Measurements from ENCODE around the gene CABP4.

CABP4 gene

GRCh38 chr11:67432655-67433349 lies 22.4 kb upstream of the CABP4 start:
- no peak for DNase-seq (ENCODE audit: low read depth)
- no peak overlapping the region for H3K4me3 ChIP-seq (ENCODE audit: low read length)

DNA sequence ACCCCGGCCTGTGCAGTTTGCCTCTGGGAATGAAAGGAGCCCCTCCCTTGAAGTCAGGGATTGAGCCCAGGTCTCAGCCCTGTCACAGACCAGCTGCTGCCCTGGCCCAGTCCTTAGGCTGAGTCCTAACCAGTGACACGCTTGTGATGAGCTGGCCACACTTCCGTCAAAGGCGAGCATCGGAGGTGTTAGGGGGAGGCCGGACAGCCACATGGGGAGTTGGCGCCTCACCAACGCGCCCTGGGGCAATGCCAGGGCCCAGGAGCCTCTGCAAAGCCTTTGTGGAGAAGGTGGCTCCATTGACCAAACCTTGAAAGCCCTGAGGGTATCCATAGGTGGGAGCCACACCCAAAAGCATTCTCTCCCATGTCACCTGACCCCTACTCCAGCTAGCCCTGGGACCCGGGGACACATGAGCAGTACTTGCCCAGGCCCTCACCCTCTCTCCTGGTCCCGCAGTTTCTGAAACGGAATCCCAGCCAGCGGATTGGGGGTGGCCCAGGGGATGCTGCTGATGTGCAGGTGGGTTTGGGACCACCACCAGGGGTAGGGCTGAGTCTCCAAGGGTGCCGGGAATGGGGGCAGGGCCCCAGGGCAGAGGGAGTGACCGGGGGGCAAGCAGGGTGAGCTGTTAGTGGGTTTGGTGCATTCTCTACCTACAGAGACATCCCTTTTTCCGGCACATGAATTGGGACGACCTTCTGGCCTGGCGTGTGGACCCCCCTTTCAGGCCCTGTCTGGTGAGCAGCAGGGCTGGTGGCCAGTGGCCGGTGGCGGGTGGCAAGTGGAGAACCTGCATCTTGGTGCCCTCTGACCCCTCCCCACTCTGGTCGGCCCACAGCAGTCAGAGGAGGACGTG lies 21.4 kb upstream of the CABP4 start:
- H3K4me3 ChIP-seq (ENCODE audit: low read length), result no peak overlapping the region

More at GRCh38 chr11:67432655-67433349, 22.4 kb upstream of the CABP4 start:
- TF ChIP-seq CTCF (IDR thresholded peaks at IDR 0.05; ENCODE audit: insufficient read depth, low read depth, low read length, missing control alignments), result no peak

DNA sequence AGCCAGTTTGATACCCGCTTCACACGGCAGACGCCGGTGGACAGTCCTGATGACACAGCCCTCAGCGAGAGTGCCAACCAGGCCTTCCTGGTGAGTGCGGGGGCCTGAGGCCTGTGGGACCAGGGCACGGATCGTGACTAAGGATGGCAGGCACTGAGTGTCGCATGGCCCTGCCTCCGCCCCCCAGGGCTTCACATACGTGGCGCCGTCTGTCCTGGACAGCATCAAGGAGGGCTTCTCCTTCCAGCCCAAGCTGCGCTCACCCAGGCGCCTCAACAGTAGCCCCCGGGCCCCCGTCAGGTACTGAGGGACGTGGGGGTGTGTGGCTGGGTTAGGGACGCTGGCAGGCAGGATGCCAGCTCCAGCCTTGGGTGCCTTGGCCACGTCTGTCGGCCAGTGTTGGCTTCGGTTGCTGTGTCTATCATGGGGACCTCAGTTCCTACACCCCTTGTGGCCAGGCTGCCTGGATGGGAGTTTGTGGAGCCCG lies 20.7 kb upstream of the CABP4 start:
- no peak overlapping the region for H3K4me3 ChIP-seq (ENCODE audit: low read length)
- DNase-seq (ENCODE audit: low read depth), result no peak
- no peak for TF ChIP-seq CTCF (IDR thresholded peaks at IDR 0.05; ENCODE audit: insufficient read depth, low read depth, low read length, missing control alignments)

More for the DNA sequence above, 21.4 kb upstream of the CABP4 start:
- no peak for TF ChIP-seq CTCF (IDR thresholded peaks at IDR 0.05; ENCODE audit: insufficient read depth, low read depth, low read length, missing control alignments)
- DNase-seq (ENCODE audit: low read depth), result no peak

DNA sequence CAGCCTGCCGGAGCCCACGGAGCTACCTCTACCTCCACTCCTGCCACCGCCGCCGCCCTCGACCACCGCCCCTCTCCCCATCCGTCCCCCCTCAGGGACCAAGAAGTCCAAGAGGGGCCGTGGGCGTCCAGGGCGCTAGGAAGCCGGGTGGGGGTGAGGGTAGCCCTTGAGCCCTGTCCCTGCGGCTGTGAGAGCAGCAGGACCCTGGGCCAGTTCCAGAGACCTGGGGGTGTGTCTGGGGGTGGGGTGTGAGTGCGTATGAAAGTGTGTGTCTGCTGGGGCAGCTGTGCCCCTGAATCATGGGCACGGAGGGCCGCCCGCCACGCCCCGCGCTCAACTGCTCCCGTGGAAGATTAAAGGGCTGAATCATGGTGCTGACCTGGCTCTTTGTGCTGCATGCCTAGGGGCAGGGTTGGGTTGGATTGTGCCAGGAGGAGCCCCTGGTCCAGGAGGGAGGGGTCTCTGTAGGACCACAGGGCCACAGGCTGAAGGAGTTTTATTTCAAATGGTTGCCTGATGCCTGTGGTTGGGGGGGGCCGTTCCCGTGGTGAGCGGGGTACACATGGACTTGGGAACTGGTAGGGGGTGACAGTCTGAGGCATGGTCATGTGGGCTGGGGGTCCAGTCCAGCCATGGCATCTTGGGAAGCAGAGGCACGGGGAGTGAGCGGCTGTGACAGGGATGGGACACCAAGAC lies 20.0 kb upstream of the CABP4 start:
- peak; percentile 45 for DNase-seq (ENCODE audit: low read depth)
- H3K4me3 ChIP-seq (ENCODE audit: low read length), result no peak overlapping the region
- TF ChIP-seq CTCF (IDR thresholded peaks at IDR 0.05; ENCODE audit: insufficient read depth, low read depth, low read length, missing control alignments), result no peak

GRCh38 chr11:67435727-67436458 lies 19.3 kb upstream of the CABP4 start:
- DNase-seq (ENCODE audit: low read depth), result no peak
- TF ChIP-seq CTCF (IDR thresholded peaks at IDR 0.05; ENCODE audit: insufficient read depth, low read depth, low read length, missing control alignments), result no peak
- no peak overlapping the region for H3K4me3 ChIP-seq (ENCODE audit: low read length)

GRCh38 chr11:67436459-67437081 lies 18.6 kb upstream of the CABP4 start:
- H3K4me3 ChIP-seq (ENCODE audit: low read length), result no peak overlapping the region
- no peak for TF ChIP-seq CTCF (IDR thresholded peaks at IDR 0.05; ENCODE audit: insufficient read depth, low read depth, low read length, missing control alignments)
- DNase-seq (ENCODE audit: low read depth), result no peak

Measured in epithelial cell of esophagus (primary cell).